Fibroblast of the aortic adventitia (primary cell): Measurements from ENCODE around the gene OGFOD3. TPM values are rescaled to one million over a fixed set of nuclear protein-coding genes. Genes with fewer than 3 reads are reported as not detected.
"Not testable (repeated sequence)": the region's sequence is repeated elsewhere in the genome, so short reads cannot be mapped to it uniquely, and the experiment has no call there.

Source experiments
- DNase-seq: peaks from one replicate; pipeline ENCODE4 v3.0.0-alpha.2; 2010; ENCODE audit warnings: low read depth
- H3K4me3 ChIP-seq: 2 replicates; pipeline ENCODE4 v1.5.1; 2011; ENCODE audit warnings: low read depth, mild to moderate bottlenecking, control low read depth, low read length, moderate library complexity
- total RNA-seq: library from RNA; depleted of rRNA; stranded (reverse); fragments of >200 nt; gene quantifications from 2 replicates; pipeline ENCODE4 v1.2.3, GENCODE V29; 2012; ENCODE audit warnings: low replicate concordance
- TF ChIP-seq, protein P1 (sequence below): IDR thresholded peaks from 2 replicates; pipeline ENCODE4 v1.5.1; 2011; ENCODE audit warnings: mild to moderate bottlenecking, low read length, control low read depth, inconsistent platforms; ENCODE audit not compliant: insufficient read depth

The OGFOD3 gene
- total RNA-seq, 1 donor, result 18.7 TPM

- TF ChIP-seq, protein P1, sequence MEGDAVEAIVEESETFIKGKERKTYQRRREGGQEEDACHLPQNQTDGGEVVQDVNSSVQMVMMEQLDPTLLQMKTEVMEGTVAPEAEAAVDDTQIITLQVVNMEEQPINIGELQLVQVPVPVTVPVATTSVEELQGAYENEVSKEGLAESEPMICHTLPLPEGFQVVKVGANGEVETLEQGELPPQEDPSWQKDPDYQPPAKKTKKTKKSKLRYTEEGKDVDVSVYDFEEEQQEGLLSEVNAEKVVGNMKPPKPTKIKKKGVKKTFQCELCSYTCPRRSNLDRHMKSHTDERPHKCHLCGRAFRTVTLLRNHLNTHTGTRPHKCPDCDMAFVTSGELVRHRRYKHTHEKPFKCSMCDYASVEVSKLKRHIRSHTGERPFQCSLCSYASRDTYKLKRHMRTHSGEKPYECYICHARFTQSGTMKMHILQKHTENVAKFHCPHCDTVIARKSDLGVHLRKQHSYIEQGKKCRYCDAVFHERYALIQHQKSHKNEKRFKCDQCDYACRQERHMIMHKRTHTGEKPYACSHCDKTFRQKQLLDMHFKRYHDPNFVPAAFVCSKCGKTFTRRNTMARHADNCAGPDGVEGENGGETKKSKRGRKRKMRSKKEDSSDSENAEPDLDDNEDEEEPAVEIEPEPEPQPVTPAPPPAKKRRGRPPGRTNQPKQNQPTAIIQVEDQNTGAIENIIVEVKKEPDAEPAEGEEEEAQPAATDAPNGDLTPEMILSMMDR, result no peak
- DNase-seq, result peak; percentile 7
- H3K4me3 ChIP-seq, result peak overlapping the region; percentile 48
Measured at GRCh38 chr17:82370471-82371332, 47.7 kb downstream of the OGFOD3 start.

- no peak overlapping the region for H3K4me3 ChIP-seq
- DNase-seq, result no peak
- TF ChIP-seq, protein P1, result no peak
Measured at GRCh38 chr17:82369211-82369610, 49.2 kb downstream of the OGFOD3 start.

DNA sequence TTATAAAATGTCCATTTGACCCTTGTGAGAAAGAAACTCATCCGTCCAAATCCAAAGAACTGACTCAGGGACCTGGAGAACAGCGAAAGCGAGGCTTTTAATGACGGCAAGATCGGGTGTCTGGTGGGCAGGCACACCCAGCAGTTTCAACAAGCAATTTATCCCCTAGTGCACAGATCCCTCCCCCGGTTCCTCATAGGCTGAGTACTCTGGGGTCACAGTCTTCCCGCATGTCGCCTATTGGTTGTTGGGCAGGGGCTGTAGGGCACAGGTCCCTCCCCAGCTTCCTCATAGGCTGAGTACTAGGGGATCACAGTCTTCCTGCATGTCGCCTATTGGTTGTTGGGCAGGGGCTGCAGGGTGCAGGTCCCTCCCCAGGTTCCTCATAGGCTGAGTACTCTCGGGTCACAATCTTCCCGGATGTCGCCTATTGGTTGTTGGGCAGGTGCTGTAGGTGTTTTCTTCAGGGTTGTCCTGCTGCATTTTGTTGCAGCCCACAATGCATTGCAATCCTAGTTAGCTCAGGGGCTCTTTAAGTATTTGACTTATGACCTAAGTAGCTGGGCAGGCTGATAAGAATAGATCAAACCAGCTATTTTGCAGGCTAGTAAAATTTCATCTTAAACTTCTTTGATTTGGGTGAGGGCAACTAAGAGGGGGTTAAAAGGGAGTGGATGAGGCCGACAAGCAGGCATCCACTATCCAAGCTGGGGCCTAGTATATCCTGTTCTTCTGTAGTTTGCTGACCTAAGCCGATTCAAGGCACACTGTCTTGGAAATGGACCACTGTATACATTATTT, 50.5 kb downstream of the OGFOD3 start:
- DNase-seq, result no peak
- no peak overlapping the region for H3K4me3 ChIP-seq
- TF ChIP-seq, protein P1, result no peak

DNA sequence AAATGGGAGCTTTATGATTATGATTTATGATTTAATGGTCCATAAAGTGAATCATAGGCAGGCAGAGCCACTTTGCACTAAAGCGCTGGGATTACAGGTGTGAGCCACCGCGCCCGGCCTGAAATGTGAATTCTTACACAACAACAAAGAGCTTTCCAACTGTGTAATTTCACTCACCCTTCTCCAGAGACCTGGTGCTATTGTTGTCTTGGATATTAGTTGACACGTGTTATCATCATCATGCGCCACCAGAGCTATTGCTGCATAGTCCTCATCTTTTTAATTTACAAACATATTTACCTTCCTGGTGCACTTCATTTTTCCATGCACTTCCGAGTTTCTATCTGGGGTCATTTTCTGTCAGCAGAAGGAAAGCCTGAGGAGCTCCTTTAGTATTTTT, 51.6 kb downstream of the OGFOD3 start:
- H3K4me3 ChIP-seq, result no peak overlapping the region
- no peak for DNase-seq
- TF ChIP-seq, protein P1, result no peak

GRCh38 chr17:82365606-82366295, 52.6 kb downstream of the OGFOD3 start:
- TF ChIP-seq, protein P1, result no peak
- H3K4me3 ChIP-seq, result no peak overlapping the region
- no peak for DNase-seq

DNA sequence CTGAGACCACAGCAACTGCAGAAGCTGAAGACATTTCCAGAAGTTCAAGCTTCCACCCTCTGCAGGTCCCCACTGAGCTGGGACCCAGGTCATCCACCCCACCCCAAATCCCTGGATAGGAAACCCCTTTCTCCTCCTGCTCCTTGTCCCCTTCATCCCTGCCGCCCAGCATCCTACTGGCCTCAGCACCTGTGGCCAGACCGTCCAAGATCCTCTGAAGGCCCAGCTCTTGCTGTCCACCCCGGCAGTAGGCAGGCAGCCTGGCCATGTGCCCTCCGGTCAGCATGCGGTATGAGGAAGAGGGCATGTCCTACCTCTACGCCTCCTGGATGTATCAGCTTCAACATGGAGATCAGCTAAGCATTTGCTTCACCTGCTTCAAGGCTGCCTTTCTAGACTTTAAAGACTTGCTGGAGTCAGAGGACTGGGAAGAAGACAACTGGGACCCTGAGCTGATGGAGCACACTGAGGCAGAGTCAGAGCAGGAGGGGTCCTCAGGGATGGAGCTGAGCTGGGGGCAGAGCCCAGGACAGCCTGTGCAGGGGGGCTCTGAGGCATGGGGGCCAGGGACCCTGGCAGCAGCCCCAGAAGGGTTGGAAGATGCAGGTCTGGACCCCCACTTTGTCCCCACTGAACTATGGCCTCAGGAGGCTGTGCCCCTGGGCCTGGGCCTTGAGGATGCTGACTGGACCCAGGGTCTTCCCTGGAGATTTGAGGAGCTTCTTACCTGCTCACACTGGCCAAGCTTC, 56.3 kb downstream of the OGFOD3 start:
- no peak overlapping the region for H3K4me3 ChIP-seq
- TF ChIP-seq, protein P1, result no peak
- DNase-seq, result no peak

DNA sequence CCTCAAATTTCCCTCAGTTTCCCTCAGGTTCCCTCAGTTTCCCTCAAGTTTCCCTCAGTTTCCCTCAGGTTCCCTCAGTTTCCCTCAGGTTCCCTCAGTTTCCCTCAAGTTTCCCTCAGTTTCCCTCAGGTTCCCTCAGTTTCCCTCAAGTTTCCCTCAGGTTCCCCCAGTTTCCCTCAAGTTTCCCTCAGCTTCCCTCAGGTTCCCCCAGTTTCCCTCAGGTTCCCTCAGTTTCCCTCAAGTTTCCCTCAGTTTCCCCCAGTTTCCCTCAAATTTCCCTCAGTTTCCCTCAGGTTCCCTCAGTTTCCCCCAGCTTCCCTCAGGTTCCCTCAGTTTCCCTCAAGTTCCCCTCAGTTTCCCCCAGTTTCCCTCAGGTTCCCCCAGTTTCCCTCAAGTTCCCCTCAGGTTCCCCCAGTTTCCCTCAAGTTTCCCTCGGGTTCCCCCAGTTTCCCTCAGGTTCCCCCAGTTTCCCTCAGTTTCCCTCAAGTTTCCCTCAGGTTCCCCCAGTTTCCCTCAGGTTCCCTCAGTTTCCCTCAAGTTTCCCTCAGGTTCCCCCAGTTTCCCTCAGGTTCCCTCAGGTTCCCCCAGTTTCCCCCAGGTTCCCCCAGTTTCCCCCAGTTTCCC, 58.8 kb downstream of the OGFOD3 start:
- not testable (repeated sequence) for H3K4me3 ChIP-seq, DNase-seq
